T follicular helper cell (primary cell): ENCODE data around the gene FBRSL1.

Source experiments
- DNase-seq: peaks from one replicate; pipeline ENCODE4 v3.0.0-alpha.2; 2020; ENCODE audit warnings: low read depth

Gene FBRSL1

DNA sequence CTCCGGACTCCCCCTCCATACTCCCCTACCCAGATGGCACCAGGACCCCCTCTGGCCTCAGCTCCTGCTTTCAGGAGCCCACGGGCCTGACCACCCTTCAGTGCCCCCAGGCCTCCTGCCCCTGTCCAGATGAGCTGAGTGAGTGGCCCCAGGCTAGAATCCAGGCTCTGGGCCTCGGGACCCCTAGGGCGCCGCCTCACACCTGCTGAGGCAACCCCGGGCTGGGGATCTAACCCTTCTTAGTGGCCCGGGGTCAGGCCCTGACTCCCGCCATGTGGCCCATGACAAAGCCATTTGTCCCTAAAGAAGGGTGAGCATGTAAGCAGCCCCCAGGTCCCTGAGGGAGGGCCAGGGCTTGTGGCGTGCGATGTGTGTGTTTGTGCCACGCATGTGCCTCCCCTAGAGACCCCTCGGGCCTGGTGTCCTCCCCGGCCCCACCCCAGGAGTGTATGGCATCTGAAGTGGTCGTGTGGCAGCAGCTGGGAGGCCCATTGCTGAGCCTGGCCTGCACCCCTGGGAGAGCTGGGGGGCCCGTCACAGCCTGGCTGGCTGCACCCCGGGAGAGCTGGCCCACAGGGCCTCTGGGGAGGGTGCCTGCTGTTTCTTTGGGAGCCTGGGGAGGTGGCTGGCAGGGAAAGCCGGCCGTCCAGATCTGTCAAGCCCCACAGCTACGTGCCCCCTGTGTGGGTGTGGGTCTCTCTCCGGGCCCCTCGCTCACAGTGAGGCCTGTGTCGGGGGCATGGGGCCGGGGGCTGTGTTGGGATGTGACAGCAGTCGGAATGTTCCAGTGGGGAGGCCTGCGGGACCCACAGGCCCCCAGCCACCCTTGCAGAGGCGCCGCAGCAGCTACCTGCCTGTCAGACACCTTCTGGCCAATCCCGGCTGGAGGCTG lies 7.8 kb downstream of the FBRSL1 start:
- no peak for DNase-seq

DNA sequence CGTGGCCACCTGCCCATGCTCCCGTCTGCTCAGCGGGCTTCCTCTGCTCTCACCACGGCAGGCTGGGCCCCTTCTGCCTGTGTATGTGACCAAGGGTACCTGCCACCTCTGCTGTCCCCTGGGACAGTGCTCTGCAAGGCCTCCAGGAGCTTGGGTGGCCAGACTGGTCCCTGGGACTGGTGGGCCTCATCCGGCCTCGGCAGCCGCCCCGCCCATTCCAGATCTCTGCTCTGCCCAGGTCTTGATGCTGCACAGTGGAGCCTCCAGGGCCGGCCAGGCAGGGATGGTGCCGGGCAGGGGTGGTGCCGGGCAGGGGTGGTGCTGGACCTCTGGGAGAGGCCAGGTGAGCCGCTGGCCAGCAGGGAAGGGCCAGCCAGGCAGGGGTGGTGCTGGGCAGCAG lies 9.0 kb downstream of the FBRSL1 start:
- DNase-seq = no peak

DNA sequence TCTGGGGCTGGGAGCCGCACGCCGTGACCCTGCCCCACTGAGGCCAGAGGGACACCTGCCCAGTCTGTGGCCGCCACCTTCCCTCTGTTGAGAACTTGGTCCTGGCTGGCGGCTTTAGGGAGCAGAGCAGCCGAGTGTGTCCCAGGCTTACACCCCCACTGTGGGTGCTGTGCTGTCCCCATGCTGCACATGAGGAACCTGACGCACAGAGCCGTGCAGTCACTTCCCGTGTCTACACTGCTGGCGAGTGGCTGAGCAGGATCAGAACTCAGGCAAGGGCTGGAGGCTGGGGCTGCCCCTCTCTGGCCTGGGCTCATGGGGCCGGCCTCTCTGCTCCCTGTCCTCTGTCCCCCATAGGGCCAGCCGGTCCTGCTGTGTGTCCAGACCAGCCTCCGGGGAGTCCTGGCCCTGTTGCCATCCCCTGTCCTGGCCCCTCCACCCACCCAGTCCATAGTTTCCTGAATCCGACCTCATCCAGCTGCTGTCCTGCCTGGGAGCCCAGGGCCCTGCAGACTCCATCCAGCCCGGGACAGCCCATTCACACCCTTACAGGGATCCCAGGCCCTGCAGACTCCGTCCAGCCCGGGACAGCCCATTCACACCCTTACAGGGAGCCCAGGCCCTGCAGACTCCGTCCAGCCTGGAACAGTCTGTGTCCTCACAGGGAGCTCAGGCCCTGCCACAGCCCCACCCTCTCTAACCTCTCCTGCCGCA lies 10.3 kb downstream of the FBRSL1 start:
- DNase-seq = no peak

DNA sequence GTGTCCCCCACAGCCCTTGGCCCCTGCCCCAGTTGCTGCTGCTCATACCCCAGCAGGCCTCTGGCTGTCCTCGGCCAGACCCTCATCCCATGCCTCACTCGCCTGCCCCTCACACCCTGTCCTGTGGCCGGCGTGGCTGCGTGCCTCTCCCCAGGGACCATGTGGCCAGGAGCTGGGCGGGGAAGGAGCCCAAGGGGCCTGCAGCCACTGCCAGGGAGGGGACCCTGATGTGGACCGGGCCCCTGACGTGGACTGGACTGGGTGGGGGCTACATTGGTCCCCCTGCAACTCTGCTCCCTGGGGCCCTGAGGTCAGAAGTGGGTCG lies 10.9 kb downstream of the FBRSL1 start:
- DNase-seq = no peak

DNA sequence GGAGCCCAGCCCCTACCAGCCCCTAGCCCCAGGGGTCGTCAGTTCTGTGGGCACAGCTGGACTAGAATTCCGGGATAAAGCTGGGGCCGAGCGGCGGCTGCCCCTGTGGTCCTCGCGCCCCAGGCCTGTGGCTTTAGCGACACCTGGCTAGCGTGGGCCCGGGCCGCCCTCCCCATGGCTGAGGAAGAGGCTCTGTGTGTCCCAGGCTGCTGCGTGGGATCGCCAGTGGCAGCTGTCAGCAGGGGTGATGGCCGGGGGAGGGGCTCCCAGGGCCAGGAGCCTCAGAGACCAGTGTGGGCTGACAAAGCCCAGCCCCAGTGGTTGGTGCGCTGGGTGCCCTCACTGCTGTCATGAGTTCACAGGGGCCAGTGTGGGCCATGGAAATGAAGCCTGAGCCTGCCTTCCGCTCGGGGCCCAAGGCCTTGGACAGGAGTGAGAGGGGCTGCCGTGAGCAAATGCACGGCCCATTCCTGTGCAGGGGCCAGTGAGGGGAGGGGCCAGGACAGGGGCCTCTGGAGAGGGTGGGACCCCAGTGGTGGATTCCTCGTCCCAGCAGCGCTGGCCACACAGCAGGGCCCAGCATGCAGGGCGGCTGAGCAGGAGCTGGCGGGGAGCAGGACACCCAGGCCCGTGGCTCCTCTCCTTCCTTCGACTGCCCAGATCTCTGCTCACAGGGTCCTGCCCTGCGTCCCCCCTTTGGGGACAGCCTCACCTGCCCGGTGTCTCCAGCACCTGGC lies 11.4 kb downstream of the FBRSL1 start:
- DNase-seq = no peak

DNA sequence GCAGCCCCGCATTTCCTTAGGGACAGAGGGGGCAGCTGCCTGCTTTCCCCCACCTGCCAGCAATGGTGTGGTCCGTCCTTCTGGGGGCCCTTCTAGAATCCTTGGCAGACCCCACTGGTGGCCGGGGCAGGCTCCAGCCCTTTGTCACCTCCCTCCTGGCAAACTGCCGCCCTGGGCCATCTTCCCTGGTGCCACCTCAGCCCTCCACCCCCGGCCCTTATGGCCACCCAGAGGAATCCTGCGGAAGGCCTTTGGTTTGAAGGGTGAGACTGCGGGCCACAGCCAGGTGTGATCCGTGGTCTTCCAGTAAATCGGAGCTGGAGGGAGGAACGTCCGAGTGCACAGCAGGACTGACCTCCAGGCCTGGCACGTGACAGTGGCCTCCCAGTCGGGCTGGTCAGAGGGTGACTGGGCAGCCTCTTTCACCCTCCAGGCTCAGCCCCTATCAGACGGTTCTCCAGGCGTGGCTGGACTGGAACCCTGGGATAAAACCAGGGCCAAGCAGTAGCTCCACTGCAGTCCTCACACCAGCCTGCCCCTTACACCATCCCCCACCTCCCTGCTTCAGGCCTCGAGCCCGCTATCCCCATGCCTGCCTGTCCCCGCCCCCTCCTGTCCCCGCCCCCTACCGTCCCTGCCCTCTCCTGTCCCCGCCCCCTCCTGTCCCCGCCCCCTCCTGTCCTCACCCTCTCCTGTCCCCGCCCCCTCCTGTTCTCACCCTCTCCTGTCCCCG lies 12.4 kb downstream of the FBRSL1 start:
- no peak for DNase-seq

DNA sequence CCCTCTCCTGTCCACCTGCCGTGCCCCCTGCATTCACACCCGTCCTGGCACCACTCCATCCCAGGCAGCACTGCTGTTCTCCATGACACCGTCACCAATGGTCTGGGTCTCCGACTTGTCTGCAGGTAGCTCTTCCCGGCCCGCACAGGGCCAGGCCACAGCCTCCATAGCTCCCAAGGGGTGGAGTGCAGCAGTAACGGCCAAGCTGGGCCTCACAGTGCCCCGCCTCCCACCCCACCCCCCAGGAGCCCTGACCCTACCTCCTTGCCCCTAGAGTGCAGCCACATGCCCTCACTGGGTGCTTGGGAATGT lies 12.9 kb downstream of the FBRSL1 start:
- DNase-seq = no peak

DNA sequence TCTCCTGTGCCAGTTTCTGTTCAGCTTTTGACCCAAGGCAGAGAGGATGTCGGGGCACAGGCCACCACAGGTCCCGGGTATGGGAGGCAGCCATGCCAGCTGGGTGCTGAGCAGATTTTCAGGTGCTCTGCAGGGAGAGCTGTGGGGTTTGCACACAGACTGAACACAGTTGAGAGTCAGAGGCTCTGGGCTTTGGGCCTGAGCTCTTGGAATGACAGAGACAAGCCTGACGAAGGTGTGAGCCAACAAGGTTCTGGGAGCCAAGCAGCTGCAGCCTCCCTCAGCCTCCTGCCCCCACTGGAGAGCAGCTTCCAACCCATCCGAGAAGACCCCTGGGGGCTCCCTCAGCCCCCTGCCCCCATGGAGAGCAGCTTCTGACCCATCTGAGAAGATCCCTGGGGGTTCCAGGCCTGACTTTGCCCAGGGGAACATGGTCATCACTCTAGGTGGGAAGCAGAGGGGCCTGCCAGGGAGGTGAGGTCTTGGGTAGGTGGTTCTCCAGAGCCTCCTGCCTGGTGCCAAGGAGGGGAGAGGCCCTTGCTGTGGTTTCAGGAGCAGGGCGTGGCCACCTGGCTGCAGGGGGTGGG lies 13.8 kb downstream of the FBRSL1 start:
- no peak for DNase-seq

DNA sequence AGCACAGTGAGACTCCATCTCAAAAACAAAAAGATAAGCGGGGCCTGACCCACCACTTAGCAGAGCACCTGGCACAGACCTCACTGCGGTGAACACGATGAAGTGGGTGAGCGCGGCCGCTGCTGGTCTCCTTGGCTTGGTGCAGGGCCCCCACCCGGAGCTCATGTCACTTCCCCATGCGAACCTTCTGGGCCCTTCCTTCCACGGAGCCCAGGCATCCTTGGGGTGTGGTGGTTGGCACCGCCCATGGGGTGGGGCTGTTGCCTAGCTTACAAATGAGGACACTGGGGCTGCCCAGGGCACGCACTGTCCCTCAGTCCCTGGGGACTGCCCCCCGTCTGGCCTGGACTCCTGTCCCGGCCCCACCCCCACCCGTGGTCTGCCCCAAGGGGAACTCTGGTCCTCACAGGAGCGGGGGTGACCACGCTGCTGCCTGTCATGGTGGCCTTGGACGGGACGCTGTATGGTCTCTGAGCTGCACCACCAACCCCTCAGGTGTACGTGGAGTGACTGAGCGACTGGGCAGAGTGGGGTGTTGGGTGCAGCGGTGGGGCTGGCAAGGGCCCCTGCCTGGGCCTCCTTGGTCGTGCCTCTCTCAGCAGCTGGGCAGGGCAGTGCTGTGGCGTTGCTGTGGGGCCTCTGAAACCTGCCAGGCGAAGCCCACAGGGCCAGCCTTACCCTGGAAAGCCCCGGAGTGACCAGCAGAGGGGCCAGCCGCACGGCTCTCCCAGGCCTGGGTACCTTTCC lies 15.3 kb downstream of the FBRSL1 start:
- DNase-seq = no peak

DNA sequence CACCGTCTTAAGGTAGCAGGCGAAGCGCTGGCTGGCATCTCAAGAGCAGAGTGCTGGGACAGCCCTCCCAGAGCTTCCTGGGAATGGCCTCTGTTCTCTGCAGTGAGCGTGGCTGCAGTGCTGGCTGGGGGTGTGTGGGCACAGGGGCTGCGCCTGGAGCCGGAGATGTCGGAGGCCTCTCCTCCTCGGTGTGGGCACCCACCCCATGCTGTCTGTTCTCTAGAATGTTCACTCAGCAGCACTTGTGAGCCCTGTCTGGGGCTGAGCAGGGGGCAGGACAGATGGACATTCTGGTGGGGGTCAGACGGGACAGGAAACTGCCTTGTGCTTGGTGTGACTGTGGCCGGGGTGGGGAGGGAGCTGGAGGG lies 15.9 kb downstream of the FBRSL1 start:
- DNase-seq = no peak

DNA sequence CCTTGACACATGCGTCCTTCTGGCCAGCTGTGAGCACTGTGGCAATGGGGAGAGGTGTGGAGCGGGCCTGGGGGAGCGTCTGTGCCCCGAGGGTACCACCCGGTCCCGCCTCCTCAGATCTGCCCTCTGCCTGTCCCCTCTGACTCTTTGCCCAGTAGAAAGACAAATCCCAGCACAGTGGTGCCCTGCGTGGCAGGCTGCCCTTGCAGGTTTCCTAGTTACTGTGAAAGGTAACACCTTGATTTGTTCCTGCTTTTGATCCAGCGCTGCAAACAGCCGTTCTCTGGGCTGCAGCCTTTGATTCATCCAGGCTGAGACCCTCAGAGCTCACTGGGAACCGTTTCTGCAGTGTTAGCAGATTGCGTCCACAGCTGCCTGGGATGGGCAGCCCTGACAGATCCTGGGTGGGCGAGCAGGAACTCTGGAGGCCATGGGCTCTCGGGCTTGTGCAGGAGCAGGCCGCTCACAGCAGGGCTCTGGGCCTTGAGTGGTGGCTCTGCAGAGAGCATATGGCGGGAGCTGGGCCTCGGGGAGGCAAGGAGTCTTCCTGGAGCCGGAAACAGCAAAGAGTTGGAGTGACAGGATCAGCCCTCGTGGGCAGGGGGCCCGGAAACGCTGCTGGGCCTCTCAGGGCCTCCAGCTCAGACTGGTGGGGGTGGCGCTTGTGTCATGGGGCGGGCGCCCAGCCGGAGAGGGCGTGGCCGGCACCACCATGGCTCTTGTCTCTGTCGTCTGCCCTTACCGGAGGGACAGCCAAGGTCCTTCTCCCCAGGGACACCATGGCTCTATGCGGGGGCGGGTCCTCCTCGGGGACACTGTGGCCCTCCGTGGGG lies 16.6 kb downstream of the FBRSL1 start:
- peak; percentile 49 for DNase-seq

DNA sequence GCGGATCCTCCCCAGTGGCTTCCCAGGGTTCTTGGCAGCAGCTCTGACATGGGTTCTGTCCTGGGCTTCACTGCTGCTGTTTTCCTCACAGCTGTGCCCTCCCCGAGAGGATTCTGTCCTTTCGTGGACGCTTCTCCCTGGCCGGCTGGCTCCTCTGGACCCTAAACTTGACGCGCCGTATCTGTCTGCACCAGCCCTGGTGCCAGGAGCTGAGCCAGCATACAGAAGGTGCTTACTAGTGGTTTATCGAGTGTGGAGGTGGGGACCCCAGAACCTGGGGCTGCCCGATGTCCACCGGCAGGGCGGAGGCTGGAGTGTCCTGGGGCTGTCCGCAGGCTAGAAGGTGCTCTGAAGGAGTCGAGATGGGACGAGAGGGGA lies 17.2 kb downstream of the FBRSL1 start:
- no peak for DNase-seq

DNA sequence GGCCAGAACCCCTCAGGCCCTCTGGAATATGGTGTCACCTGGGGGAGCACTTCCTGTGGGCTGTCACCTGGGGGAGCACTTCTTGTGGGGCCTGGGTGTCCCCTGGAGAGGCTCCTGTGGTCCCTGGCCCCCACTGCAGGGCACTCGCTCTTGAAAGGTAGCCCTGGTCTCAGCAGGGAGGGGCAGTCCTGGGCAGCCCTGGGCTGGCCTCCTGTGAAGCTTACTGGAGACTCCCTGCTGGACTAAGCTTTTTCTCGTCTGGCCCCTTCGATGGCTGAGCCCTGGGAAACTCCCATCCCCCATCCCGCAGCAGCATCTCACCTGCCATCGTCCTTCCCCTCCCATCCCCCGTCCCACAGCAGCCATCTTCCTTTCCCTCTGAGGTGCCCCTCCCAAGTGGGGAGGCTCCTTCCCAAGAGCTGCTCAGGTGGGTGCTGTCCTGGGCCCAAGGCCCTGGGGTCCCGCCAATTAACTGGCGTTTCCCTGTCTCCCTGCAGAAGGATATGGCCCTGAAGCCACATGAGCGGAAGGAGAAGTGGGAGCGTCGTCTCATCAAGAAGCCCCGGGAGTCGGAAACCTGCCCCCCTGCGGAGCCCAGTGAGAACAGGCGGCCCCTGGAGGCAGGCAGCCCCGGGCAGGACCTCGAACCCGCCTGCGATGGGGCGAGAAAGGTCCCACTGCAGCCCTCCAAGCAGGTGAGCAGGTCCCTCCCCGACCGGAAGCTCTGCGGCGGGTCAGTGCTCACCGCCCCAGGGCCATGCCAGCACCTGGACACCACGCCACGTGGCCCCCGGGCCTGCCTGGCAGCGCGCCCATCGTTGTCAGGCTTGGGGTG lies 17.9 kb downstream of the FBRSL1 start:
- DNase-seq = no peak

DNA sequence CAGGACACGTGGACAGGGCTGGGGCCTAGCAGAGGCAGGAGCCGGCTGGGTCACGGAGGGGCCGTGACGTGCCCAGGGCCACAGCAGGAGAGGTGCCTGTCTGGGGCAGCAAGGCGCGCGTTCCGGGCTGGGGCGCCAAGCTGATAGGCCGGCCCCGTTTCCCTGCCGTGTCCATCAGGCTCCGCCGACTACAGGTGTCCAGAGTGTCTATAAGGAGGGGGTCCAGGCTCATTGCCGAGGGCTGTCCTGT lies 18.5 kb downstream of the FBRSL1 start:
- DNase-seq = no peak

DNA sequence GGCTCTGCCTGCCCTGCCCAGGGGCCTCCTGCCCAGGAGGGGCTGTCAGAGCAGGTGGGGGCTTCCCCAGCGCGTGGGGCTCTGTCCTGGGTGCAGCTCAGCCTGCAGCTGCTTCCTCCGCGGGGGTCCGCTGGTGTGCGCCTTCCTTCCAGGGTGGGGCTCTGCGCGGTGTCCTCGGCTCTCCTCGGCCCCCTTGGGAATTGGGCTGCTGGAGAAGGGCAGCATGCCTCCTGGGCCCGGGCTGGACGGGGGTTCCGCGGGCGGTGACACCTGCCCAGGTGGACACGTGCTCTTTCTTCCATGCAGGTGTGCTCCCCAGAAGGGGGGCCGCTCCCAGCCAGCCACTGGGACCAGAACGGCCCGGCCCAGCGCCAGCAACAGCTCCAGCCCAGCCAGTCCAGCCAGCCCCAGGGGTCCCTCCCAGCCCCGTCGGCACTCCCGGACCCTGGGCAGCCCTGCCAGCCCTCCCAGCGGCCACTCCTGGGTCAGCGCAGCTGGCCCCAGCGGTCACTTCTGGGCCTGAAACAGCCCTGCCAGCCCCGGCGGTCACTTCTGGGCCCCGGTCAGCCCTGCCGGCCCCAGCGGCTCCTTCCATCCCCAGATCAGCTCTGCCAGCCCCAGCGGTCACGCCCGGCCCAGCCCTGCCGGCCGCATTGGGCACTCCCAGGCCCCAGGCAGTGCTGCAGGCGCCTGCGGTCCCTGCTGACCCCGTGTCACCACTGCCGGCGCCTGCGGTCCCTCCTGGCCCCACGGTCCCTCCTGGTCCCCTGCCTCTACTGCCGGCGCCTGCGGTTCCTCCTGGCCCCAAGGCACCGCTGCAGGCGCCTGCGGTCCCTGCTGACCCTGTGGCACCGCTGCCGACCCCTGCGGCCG lies 19.1 kb downstream of the FBRSL1 start:
- no peak for DNase-seq

DNA sequence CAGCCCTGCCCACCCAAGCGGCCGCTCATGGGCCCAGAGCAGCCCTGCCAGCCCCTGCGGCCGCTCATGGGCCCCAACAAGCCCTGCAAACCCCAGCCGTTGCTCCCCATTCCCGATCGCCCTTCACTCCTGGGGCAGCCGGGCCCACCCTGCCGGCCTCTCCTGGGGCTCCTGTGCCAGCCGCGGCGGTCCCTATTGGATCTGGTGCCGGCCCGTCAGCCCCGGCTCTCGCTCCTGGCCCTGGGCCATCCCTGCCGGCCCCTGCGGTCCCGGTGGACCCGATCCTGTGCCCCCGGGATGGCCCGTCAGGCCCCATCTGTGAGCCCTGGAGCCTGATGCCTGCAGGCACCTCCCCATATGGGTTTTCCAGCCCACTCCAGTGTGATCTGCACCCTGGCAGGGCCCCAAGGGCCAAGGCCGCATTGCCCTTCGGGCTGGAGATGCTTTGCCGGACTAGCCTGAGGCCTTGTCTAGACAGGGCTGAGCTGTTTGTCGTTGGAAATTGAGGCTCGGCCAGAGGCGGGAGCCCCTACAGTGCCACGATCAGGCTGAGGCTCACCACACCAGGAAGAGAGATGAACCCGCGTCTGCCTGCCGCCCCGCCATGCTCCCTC lies 20.3 kb downstream of the FBRSL1 start:
- DNase-seq = no peak

DNA sequence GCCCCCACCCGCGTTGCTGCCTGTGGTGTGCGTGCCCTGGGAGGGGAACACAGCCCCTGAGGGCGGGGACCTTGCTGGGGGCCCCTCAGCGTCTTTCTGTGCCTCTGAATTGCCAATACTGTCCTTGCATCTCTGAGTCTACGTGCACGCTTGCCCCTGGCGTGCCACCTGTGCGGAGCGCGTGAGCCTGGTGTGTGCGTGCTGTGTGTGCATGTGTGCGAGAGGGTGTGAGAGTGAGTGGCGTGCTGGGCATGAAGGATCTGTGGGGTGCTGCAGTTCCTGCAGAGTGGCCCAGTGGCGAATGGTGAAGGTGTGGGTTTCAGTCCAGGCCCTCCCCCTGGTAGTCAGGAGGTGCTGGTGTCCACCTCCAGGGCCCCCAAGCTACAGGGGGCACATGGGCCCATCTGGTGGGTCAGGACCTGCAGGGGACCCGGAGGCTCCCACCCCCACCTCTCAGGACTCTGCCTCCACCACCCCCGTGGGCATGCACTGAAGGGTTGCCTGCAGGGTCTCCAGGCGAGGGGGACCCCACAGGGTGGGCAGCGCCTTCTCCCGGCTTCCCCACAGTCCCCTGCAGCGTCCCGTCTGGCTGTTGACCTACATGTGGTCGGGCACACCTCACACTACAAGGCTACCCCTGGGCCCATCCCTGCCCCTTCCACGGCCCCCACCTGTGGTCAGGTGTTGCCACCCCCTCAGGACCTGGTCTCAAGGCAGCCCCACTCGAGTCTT lies 21.0 kb downstream of the FBRSL1 start:
- no peak for DNase-seq
